ENCODE measurements around the gene RUNX3.
A peak's percentile ranks its signal among the peaks of the same experiment; 100 is the strongest.

RUNX3 gene

GRCh38 chr1:24927988-24928688 is 1.9 kb downstream of the RUNX3 start:
- DNase-seq, result no peak

- no peak for DNase-seq
Observed at GRCh38 chr1:24927473-24927872, 2.6 kb downstream of the RUNX3 start.

GRCh38 chr1:24926563-24927249 is 3.4 kb downstream of the RUNX3 start:
- DNase-seq, result no peak

- DNase-seq, result no peak
Observed at GRCh38 chr1:24925963-24926362, 4.1 kb downstream of the RUNX3 start.

- DNase-seq, result peak; percentile 83
Observed at GRCh38 chr1:24925082-24925779, 4.8 kb downstream of the RUNX3 start.

- no peak for DNase-seq
Observed at GRCh38 chr1:24923485-24924113, 6.5 kb downstream of the RUNX3 start.

- no peak for DNase-seq
Observed at GRCh38 chr1:24921938-24922662, 8.0 kb downstream of the RUNX3 start.

GRCh38 chr1:24921412-24921811 is 8.7 kb downstream of the RUNX3 start:
- no peak for DNase-seq

- no peak for DNase-seq
Observed at GRCh38 chr1:24920533-24920925, 9.5 kb downstream of the RUNX3 start.

- peak; percentile 58 for DNase-seq
Observed at GRCh38 chr1:24919791-24920532, 10.1 kb downstream of the RUNX3 start.

GRCh38 chr1:24918995-24919605 is 11.0 kb downstream of the RUNX3 start:
- no peak for DNase-seq

GRCh38 chr1:24918370-24918769 is 11.7 kb downstream of the RUNX3 start:
- no peak for DNase-seq

- DNase-seq, result no peak
Observed at GRCh38 chr1:24917327-24918074, 12.6 kb downstream of the RUNX3 start.

- no peak for DNase-seq
Observed at GRCh38 chr1:24915816-24916602, 14.1 kb downstream of the RUNX3 start.

- DNase-seq, result no peak
Observed at GRCh38 chr1:24914226-24915069, 15.6 kb downstream of the RUNX3 start.

GRCh38 chr1:24913616-24914225 is 16.4 kb downstream of the RUNX3 start:
- no peak for DNase-seq

GRCh38 chr1:24913274-24913604 is 16.8 kb downstream of the RUNX3 start:
- DNase-seq, result no peak

GRCh38 chr1:24912376-24913273 is 17.5 kb downstream of the RUNX3 start:
- DNase-seq, result no peak
